ENCODE measurements around the gene GID8. TPM values are rescaled to one million over a fixed set of nuclear protein-coding genes. Genes with fewer than 3 reads are reported as not detected.

GID8 gene
- total RNA-seq, 1 donor from 2014 or later: 35.8 TPM

GRCh38 chr20:62917720-62918119 lies 20.2 kb upstream of the GID8 start:
- Mint-ChIP-seq H3K4me1 (ENCODE audit: unreplicated experiment) (peaks cover 66% of the 10 kb centered on the region), H3K27ac (ENCODE audit: unreplicated experiment) (peak overlapping the region; percentile 59)

DNA sequence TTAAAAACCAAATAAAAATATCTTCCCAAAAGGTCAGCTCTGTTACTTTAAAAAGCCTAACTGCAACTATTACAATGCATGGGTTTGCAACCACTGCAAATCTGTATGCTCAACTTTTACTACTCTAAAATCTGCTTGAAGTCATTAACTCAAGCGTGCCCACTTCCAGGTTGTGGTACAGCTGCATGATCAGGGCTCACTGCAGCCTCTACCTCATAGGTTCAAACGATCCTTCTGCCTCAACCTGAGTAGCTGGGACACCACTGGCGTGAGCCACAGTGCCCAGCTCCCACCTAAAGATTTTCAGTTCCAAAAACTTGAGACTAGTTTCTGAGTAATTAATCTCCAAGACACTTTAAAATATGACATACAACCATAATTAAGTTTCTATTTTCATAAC lies 19.8 kb upstream of the GID8 start:
- peak overlapping the region; percentile 13 for H3K27ac Mint-ChIP-seq (ENCODE audit: unreplicated experiment)

More at GRCh38 chr20:62917720-62918119, 20.2 kb upstream of the GID8 start:
- H3K36me3 Mint-ChIP-seq (ENCODE audit: unreplicated experiment): no peaks in the 10 kb centered on the region
- H3K9me3 Mint-ChIP-seq (ENCODE audit: unreplicated experiment): no peaks in the 10 kb centered on the region
- no peaks in the 10 kb centered on the region for H3K27me3 Mint-ChIP-seq (ENCODE audit: unreplicated experiment)
- no peak for DNase-seq (ENCODE audit: extremely low spot score, unreplicated experiment)
- no peak for TF ChIP-seq CTCF (IDR thresholded peaks at IDR 0.05)
- no peak overlapping the region for H3K4me3 Mint-ChIP-seq (ENCODE audit: unreplicated experiment)

DNA sequence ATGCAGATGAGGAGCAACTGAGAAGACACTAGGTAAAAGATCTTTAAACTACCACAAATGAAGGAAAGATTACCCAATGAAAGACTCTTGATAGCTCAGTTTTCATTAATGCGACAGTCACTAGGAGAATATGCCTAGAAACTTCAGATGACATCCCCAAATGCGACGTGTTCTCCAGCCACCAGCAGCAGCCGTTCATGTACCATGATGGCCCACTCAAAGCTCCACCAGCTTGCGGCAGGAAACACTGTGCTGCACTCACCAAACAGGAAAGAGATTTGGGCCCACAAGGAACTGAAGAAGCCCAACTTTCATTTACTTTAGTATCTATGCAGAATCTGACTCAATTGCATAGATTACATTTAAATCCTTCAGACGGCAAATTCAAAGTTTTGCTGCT lies 19.1 kb upstream of the GID8 start:
- no peak for TF ChIP-seq CTCF (IDR thresholded peaks at IDR 0.05)
- Mint-ChIP-seq H3K4me1 (ENCODE audit: unreplicated experiment) (peaks cover 75% of the 10 kb centered on the region), H3K36me3 (ENCODE audit: unreplicated experiment) (no peaks in the 10 kb centered on the region), H3K27ac (ENCODE audit: unreplicated experiment) (peak overlapping the region; percentile 41), H3K9me3 (ENCODE audit: unreplicated experiment) (no peaks in the 10 kb centered on the region), H3K27me3 (ENCODE audit: unreplicated experiment) (no peaks in the 10 kb centered on the region), H3K4me3 (ENCODE audit: unreplicated experiment) (no peak overlapping the region)
- no peak for DNase-seq (ENCODE audit: extremely low spot score, unreplicated experiment)

More for the DNA sequence above, 19.8 kb upstream of the GID8 start:
- DNase-seq (ENCODE audit: extremely low spot score, unreplicated experiment): no peak
- Mint-ChIP-seq H3K9me3 (ENCODE audit: unreplicated experiment) (no peaks in the 10 kb centered on the region), H3K4me1 (ENCODE audit: unreplicated experiment) (peaks cover 69% of the 10 kb centered on the region), H3K4me3 (ENCODE audit: unreplicated experiment) (no peak overlapping the region), H3K27me3 (ENCODE audit: unreplicated experiment) (no peaks in the 10 kb centered on the region), H3K36me3 (ENCODE audit: unreplicated experiment) (no peaks in the 10 kb centered on the region)
- TF ChIP-seq CTCF (IDR thresholded peaks at IDR 0.05): no peak

- no peaks in the 10 kb centered on the region for H3K27me3 Mint-ChIP-seq (ENCODE audit: unreplicated experiment)
- H3K36me3 Mint-ChIP-seq (ENCODE audit: unreplicated experiment): no peaks in the 10 kb centered on the region
- no peaks in the 10 kb centered on the region for H3K9me3 Mint-ChIP-seq (ENCODE audit: unreplicated experiment)
- no peak for TF ChIP-seq CTCF (IDR thresholded peaks at IDR 0.05)
- H3K27ac Mint-ChIP-seq (ENCODE audit: unreplicated experiment): peak overlapping the region; percentile 63
- DNase-seq (ENCODE audit: extremely low spot score, unreplicated experiment): no peak
- peaks cover 78% of the 10 kb centered on the region for H3K4me1 Mint-ChIP-seq (ENCODE audit: unreplicated experiment)
- H3K4me3 Mint-ChIP-seq (ENCODE audit: unreplicated experiment): no peak overlapping the region
Measured at GRCh38 chr20:62920039-62920645, 17.8 kb upstream of the GID8 start.

DNA sequence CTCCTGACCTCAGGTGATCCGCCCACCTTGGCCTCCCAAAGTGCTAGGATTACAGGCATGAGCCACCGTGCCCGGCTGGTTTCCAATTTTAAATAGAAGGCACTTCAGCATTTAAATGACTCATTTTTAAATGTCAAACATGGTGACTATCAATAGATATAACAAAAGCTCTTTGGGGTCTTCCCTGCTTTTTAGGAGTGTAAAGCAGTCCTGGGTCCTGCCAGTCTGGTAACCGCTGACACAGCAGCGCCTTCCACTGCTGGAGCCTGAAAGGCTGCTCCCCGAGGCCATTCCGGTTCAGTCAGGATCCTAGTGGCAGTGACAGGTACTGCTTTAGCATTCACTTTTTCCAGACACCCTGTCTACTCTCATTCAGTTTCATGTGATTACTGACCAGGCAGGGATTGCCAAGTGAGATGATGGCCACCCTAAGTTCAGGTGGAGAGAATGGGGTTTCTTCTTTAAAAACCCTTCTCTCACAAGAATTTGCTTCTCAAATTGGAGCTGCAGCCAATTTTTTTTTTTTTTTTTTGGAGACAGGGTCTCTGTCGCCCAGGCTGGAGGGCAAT lies 16.7 kb upstream of the GID8 start:
- H3K4me1 Mint-ChIP-seq (ENCODE audit: unreplicated experiment): peaks cover 71% of the 10 kb centered on the region
- H3K27ac Mint-ChIP-seq (ENCODE audit: unreplicated experiment): peak overlapping the region; percentile 83
- TF ChIP-seq CTCF (IDR thresholded peaks at IDR 0.05): peak; percentile 58
- H3K9me3 Mint-ChIP-seq (ENCODE audit: unreplicated experiment): no peaks in the 10 kb centered on the region
- DNase-seq (ENCODE audit: extremely low spot score, unreplicated experiment): no peak
- no peaks in the 10 kb centered on the region for H3K36me3 Mint-ChIP-seq (ENCODE audit: unreplicated experiment)
- H3K27me3 Mint-ChIP-seq (ENCODE audit: unreplicated experiment): no peaks in the 10 kb centered on the region
- no peak overlapping the region for H3K4me3 Mint-ChIP-seq (ENCODE audit: unreplicated experiment)

Measured in osteocyte (in vitro differentiated cells).